GM15510 (cell line): Measurements from ENCODE around the gene RGMB.

Experiments used
- POLR2A ChIP-seq: IDR thresholded peaks from 3 replicates; pipeline ENCODE4 v1.6.1; 2011; ENCODE audit warnings: borderline replicate concordance; ENCODE audit not compliant: insufficient read length; ENCODE audit errors: extremely low read depth

RGMB gene

GRCh38 chr5:98779264-98779877 lies 5.9 kb downstream of the RGMB start:
- TF ChIP-seq POLR2A = no peak

- no peak for TF ChIP-seq POLR2A
Observed at GRCh38 chr5:98780390-98780789, 6.9 kb downstream of the RGMB start.

GRCh38 chr5:98781520-98781919 lies 8.1 kb downstream of the RGMB start:
- no peak for TF ChIP-seq POLR2A

- no peak for TF ChIP-seq POLR2A
Observed at GRCh38 chr5:98781964-98782363, 8.5 kb downstream of the RGMB start.

- TF ChIP-seq POLR2A = no peak
Observed at GRCh38 chr5:98783051-98783649, 9.7 kb downstream of the RGMB start.

GRCh38 chr5:98784411-98784810 lies 10.9 kb downstream of the RGMB start:
- TF ChIP-seq POLR2A = no peak

GRCh38 chr5:98785244-98785643 lies 11.8 kb downstream of the RGMB start:
- TF ChIP-seq POLR2A = no peak

GRCh38 chr5:98786191-98786853 lies 12.9 kb downstream of the RGMB start:
- no peak for TF ChIP-seq POLR2A

GRCh38 chr5:98787131-98787719 lies 13.8 kb downstream of the RGMB start:
- TF ChIP-seq POLR2A = no peak

- no peak for TF ChIP-seq POLR2A
Observed at GRCh38 chr5:98789029-98789428, 15.6 kb downstream of the RGMB start.

- no peak for TF ChIP-seq POLR2A
Observed at GRCh38 chr5:98791001-98791519, 17.6 kb downstream of the RGMB start.

GRCh38 chr5:98791898-98792580 lies 18.6 kb downstream of the RGMB start:
- TF ChIP-seq POLR2A = no peak

- TF ChIP-seq POLR2A = no peak
Observed at GRCh38 chr5:98793223-98793622, 19.8 kb downstream of the RGMB start.

- TF ChIP-seq POLR2A = no peak
Observed at GRCh38 chr5:98794001-98794400, 20.5 kb downstream of the RGMB start.
